NT2/D1 (cell line): ENCODE results near the gene CHRFAM7A.
"Not testable (repeated sequence)": the region's sequence is repeated elsewhere in the genome, so short reads cannot be mapped to it uniquely, and the experiment has no call there.

ENCODE experiments used
- YY1 ChIP-seq: IDR thresholded peaks from 2 replicates; pipeline ENCODE4 v1.6.1; 2011; ENCODE audit not compliant: insufficient read length, insufficient read depth
- ZNF274 ChIP-seq: IDR thresholded peaks from 2 replicates; pipeline ENCODE4 v1.6.1; 2011; ENCODE audit warnings: mild to moderate bottlenecking, low read depth, low read length

DNA sequence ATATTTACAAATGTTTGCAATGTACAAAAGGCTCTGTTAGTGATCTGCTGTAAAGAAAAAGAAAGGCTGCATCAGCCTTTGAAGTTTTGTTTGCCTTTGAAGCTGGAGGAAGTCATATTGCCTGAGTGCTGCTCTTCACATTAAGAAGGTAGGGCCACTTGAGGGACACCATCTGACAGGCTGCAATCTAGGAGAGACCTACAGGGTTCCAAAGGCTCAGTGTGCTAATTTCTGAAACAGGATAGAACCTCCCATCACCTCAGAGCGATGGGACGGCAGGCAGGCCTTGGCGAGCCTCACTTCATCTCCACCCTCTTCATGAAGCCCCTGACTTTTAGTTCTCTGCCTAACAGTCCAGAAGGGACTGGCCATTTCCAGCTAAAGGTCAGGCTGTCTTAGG, 77.6 kb downstream of the CHRFAM7A start:
- not testable (repeated sequence) for TF ChIP-seq ZNF274, YY1
